OCI-LY3 (cell line): ENCODE data around the gene IQCE.

Experiments
- H2AFZ ChIP-seq: fragments of 200-600, 300-600 bp; shearing (Covaris generic); 2 replicates; pipeline ENCODE4 v1.6.0; 2014; ENCODE audit warnings: antibody characterized with exemption, low read depth, low read length
- H3K27ac ChIP-seq: fragments of 200-600, 300-600 bp; sonication (generic); 2 replicates; pipeline ENCODE4 v1.5.1; 2014; ENCODE audit warnings: mild to moderate bottlenecking, low read length, moderate library complexity, mixed read lengths
- H3K27me3 ChIP-seq: fragments of 200-600, 300-600 bp; sonication (generic); 2 replicates; pipeline ENCODE4 v1.6.1; 2014; ENCODE audit warnings: low read depth, low read length, mixed read lengths
- H3K36me3 ChIP-seq: fragments of 200-600, 300-600 bp; sonication (generic); replicated peaks from 2 replicates; pipeline ENCODE3; 2014; ENCODE audit warnings: low read depth, low read length, mixed read lengths
- H3K4me1 ChIP-seq: fragments of 300-600, 200-600 bp; sonication (generic); 2 replicates; pipeline ENCODE4 v1.6.1; 2014; ENCODE audit warnings: low read length, mixed read lengths
- H3K4me2 ChIP-seq: fragments of 200-600, 300-600 bp; sonication (generic); 2 replicates; pipeline ENCODE4 v1.6.1; 2014; ENCODE audit warnings: low read length, mixed read lengths
- H3K4me3 ChIP-seq: fragments of 300-600, 200-600 bp; sonication (generic); 2 replicates; pipeline ENCODE4 v1.5.1; 2014; ENCODE audit warnings: antibody characterized with exemption, mild to moderate bottlenecking, low read length, moderate library complexity
- H3K79me2 ChIP-seq: fragments of 300-600, 200-600 bp; shearing (Covaris generic); 2 replicates; pipeline ENCODE4 v1.6.1; 2014; ENCODE audit warnings: mild to moderate bottlenecking, low read length, mixed read lengths
- H3K9ac ChIP-seq: fragments of 300-600, 200-600 bp; shearing (Covaris generic); 2 replicates; pipeline ENCODE4 v1.6.0; 2014; ENCODE audit warnings: mild to moderate bottlenecking, low read length, moderate library complexity
- H3K9me3 ChIP-seq: fragments of 200-600, 300-600 bp; shearing (Covaris generic); 2 replicates; pipeline ENCODE4 v1.6.1; 2014; ENCODE audit warnings: low read length, mixed read lengths; ENCODE audit not compliant: insufficient read depth
- H4K20me1 ChIP-seq: fragments of 200-600, 300-600 bp; sonication (generic); 2 replicates; pipeline ENCODE4 v1.6.1; 2016; ENCODE audit warnings: low read length, mixed read lengths; ENCODE audit not compliant: insufficient read depth
- CTCF ChIP-seq: fragments of 200-600, 300-600 bp; sonication (generic); IDR thresholded peaks from 2 replicates; pipeline ENCODE4 v1.5.1; 2014; ENCODE audit warnings: antibody characterized with exemption, low read length, low read depth
- EZH2phosphoT487 ChIP-seq: fragments of 200-600 bp; shearing (Covaris generic); IDR thresholded peaks from 2 replicates; pipeline ENCODE4 v1.6.1; 2018; ENCODE audit warnings: antibody characterized with exemption, mixed run types, low read depth

IQCE gene

DNA sequence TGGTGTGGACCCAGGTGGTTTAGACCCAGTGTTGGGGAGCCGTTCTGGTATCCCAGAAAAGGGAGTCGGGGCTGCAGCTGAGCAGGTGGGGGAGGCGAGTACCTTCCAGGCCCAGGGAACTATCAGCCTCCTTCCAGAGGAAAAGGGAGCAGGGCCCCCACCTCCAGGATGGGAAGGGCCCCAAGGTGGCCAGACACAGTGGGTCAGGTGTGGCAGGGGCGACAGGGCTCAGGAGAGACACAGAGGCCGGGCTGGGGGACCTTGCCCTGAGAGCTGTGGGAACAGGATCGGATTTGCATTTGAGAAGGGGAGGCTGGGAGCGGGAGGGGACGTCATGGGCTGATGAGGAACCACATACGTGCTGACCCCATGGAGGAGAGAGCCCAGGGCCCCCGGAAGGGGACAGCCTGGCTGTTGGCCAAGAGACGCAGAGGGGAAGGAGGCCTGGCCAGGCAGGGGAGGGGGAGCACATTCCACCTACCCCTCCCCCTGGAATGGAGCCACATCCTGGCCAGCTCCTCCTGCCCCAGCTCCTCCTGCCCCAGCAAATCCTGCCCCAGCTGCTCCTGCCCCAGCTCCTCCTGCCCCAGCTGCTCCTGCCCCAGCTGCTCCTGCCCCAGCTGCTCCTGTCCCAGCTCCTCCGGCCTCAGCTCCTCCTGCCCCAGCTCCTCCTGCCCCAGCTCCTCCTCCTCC lies 63.3 kb downstream of the IQCE start:
- Histone ChIP-seq H3K4me2 (no peak overlapping the region), H2AFZ (no peak overlapping the region), H4K20me1 (no peaks in the 10 kb centered on the region), H3K9ac (no peak overlapping the region), H3K4me1 (no peaks in the 10 kb centered on the region), H3K27me3 (no peaks in the 10 kb centered on the region), H3K36me3 (no peaks in the 10 kb centered on the region), H3K9me3 (no peaks in the 10 kb centered on the region), H3K4me3 (no peak overlapping the region), H3K79me2 (no peaks in the 10 kb centered on the region), H3K27ac (no peak overlapping the region)
- TF ChIP-seq EZH2phosphoT487, result no peak
- no peak for TF ChIP-seq CTCF

- Histone ChIP-seq H3K9ac (no peak overlapping the region), H3K27ac (no peak overlapping the region)
These were observed 64.3 kb downstream of the IQCE start for GRCh38 chr7:2622869-2623697.

DNA sequence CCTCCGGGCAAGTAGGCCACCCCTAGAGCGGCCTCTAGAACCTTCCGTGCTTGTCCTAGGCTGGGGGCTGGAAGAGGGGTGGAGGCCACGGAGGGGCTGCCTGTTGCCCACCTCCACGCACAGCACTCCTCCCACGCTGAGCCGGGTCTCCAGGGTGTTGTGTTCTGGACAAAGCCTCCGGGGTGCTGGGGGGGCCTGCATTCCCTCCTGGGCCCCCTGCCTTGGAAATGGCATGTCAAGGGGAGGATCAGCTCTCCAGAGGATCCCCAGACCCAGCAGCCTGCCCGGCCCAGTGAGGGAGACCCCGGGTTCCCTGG lies 64.9 kb downstream of the IQCE start:
- Histone ChIP-seq H3K9me3 (no peaks in the 10 kb centered on the region), H3K36me3 (no peaks in the 10 kb centered on the region), H3K79me2 (no peaks in the 10 kb centered on the region), H3K27me3 (no peaks in the 10 kb centered on the region), H3K27ac (no peak overlapping the region), H4K20me1 (no peaks in the 10 kb centered on the region), H2AFZ (no peak overlapping the region), H3K4me1 (no peaks in the 10 kb centered on the region), H3K9ac (no peak overlapping the region), H3K4me2 (no peak overlapping the region), H3K4me3 (no peak overlapping the region)
- TF ChIP-seq CTCF (no peak), EZH2phosphoT487 (no peak)

More at GRCh38 chr7:2622869-2623697, 64.3 kb downstream of the IQCE start:
- H3K79me2 ChIP-seq, result no peaks in the 10 kb centered on the region
- H3K4me3 ChIP-seq, result no peak overlapping the region
- H3K4me1 ChIP-seq, result no peaks in the 10 kb centered on the region
- TF ChIP-seq EZH2phosphoT487 (no peak), CTCF (no peak)
- no peak overlapping the region for H2AFZ ChIP-seq
- H3K9me3 ChIP-seq, result no peaks in the 10 kb centered on the region
- H3K4me2 ChIP-seq, result no peak overlapping the region
- no peaks in the 10 kb centered on the region for H3K27me3 ChIP-seq
- H3K36me3 ChIP-seq, result no peaks in the 10 kb centered on the region
- no peaks in the 10 kb centered on the region for H4K20me1 ChIP-seq

DNA sequence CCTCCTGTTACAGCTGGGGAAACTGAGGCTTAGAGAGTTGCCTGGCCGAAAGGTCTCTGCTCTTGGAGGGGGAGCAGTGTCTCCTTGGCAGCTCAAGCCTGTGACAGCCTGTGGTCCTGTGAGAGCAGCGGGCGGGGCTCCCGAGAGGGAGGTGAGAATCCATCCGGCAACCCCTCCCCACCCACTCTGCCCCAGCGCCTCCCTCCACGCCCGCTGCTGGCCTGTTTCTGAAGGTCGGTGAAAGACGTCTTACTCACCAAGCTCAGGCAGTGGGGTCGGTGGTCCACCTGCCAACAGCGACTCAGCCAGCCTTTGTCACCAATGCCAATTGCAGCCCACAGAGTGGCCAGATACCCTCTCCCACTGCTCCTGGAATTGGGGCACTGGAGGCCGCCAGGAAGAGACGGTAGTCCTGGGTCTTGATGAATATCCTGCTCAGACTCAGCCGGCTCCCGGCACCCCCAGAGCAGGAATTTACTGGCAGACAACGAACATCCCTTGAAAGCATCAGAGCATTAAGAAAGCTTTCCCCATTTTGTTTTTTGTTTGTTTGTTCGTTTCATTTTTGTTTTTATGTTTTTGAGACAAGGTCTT lies 65.6 kb downstream of the IQCE start:
- H3K4me2 ChIP-seq, result no peak overlapping the region
- H3K9ac ChIP-seq, result no peak overlapping the region
- H3K27me3 ChIP-seq, result no peaks in the 10 kb centered on the region
- H2AFZ ChIP-seq, result no peak overlapping the region
- H3K79me2 ChIP-seq, result no peaks in the 10 kb centered on the region
- TF ChIP-seq EZH2phosphoT487 (no peak), CTCF (no peak)
- no peaks in the 10 kb centered on the region for H3K36me3 ChIP-seq
- no peak overlapping the region for H3K27ac ChIP-seq
- H3K4me1 ChIP-seq, result no peaks in the 10 kb centered on the region
- no peaks in the 10 kb centered on the region for H3K9me3 ChIP-seq
- H3K4me3 ChIP-seq, result no peak overlapping the region
- no peaks in the 10 kb centered on the region for H4K20me1 ChIP-seq
